HG03460 (cell line): ENCODE data around the gene RANBP17.

ENCODE experiments used
- ATAC-seq: cut with Tn5 transposase; IDR thresholded peaks from one replicate; pipeline ENCODE4 v1.9.1; 2021; ENCODE audit not compliant: unreplicated experiment

RANBP17 gene

DNA sequence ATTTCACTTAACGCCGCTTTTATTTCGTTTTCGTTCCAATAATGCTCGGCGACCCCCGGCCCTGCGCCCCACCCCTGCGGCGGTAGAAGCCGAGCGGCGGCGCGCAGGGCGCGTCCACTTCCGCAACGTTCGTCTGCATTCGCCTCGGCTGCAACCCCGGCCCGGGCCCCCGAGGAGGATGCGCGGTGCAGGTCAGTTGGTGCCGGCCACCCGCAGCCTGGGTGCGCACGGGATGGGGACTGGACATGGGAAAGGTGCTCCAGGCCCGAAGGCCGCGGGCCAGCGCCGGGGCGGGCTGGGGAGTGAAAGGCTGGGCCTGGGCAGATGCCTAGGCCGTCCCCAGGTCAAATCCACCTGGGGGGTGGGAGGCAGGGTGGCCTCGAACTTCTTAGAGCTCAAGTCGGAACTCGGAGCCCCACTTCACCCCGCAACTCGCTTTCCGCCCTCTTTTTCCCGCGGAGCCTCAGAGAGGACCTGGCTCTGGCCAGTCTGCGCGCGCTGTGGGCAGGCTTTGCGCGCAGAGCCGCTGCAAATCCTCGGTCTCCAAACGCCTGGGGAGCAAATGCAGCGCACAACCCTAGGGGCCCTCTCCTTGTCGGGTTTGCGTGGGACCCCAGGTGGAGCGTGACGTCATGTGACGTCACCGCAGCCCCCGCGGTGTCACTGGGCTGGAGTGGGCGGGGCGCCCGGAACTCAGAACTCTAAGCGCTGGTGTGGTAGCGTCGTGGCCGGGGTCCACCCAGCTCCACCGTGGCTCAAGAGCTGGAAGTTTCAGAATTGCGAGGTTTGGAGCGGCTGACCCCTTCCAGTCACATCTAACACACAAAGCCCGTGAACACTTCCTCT is 450.5 kb downstream of the RANBP17 start:
- ATAC-seq = no peak

DNA sequence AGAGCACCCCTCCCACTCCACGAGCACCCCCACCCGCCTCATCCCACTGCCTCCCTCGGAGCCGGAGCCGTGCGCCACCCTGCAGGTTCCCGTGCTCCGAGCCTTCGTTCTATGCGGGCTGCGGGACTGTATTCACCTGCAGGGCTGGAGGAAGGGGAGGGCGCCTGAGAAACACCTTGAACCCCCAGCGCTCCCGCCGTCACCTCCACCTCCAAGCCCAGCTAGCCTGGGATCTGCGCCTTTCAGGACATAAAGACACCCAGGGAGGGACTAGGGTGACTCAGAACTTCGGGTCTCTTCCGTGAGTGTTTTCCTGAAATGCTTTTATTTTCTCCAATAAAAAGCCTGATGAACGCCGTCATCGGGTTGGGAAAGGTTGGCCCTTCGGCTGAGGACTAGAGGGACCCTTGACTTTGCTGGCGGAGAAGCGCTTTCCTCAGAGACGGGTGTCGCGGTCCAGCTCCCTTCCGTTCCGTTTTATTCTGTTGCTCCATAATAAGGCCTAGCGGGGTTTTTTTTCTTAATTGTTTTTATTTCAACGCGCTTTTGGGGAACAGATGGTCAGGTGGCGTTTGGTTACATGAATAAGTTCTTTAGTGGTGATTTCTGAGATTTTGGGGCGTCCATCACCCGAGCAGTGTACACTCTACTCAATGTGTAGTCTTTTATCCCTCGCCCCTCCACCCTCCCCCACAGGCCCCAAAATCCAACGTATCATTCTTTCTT is 451.8 kb downstream of the RANBP17 start:
- ATAC-seq = no peak

- no peak for ATAC-seq
Measured at GRCh38 chr5:171314728-171315385, 453.0 kb downstream of the RANBP17 start.

- no peak for ATAC-seq
Measured at GRCh38 chr5:171315386-171315891, 453.6 kb downstream of the RANBP17 start.

DNA sequence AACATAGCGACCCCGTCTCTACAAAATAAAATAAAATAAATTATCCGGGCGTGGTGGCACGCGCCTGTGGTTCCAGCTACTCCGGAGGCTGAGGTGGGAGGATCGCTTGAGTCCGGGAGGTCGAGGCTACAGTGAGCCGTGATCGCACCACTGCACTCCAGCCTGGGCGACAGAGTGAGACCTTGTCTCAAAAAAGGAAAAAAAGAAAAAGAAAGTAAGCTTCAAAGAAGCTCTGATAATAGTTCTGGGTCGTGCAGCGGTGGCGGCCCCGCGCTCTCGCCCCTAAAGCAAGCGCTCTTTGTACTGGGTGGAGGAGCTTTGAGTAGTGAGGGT is 454.1 kb downstream of the RANBP17 start:
- no peak for ATAC-seq

DNA sequence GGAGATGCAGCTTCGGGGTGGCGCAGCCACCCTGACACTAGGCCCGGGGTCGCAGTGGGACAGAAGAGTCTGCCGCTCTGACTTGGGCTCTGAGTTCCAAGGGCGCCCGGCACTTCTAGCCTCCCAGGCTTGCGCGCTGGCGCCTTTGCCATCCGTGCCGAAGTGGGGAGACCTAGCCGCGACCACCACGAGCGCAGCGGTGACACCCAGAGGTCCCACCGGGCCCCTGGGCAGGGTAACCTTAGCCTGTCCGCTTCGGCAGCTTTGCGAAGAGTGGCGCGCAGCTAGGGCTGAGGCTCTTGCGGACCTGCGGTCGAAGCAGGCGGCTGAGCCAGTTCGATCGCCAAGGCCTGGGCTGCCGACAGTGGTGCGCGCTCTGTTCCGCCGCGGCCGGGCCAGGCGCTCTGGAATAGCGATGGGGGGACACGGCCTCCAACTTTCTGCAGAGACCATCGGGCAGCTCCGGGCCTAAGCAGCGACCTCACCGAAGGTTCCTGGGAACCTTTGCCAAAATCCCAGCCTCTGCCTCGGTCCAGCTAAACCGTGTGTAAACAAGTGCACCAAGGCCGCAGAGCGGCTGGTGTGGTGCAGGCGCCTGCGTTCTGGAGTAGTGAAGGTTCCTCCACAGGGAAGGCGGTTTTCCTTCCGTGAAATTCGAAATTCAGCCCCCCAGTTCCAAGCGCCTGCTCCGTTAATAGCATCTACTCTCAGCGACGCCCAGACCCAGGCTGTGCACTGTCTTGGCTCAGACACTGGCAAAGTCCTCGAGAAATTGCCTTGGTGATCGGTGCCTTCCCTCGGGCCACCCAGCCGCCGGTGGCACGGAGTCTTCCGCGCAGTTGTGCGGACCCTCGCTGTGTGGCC is 454.7 kb downstream of the RANBP17 start:
- ATAC-seq = no peak

- ATAC-seq = no peak
Measured at GRCh38 chr5:171317230-171317629, 455.4 kb downstream of the RANBP17 start.

GRCh38 chr5:171318026-171318425 is 456.2 kb downstream of the RANBP17 start:
- ATAC-seq = no peak

- ATAC-seq = no peak
Measured at GRCh38 chr5:171321447-171321846, 459.6 kb downstream of the RANBP17 start.

GRCh38 chr5:171322527-171322926 is 460.7 kb downstream of the RANBP17 start:
- ATAC-seq = no peak

DNA sequence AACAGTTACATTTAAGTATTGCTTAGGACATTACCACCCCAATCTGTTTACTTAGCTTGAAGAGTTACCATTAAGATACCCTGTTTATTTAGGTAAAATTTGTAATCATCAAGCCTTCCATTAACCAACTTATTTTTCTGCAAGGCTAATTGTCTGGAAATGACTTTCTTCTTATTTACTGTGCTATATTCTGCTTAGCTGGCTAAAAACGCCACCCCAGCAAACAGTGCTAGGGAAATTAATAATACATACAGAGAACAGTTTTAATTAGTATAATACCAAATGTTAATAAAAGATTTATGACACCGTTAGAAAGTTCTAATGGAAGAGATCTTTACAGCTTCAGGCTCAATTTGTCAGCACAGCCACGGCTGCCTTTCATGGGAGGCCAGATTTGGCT is 461.2 kb downstream of the RANBP17 start:
- ATAC-seq = no peak

- ATAC-seq = no peak
Measured at GRCh38 chr5:171323806-171324632, 462.2 kb downstream of the RANBP17 start.

- no peak for ATAC-seq
Measured at GRCh38 chr5:171330021-171330420, 468.2 kb downstream of the RANBP17 start.

DNA sequence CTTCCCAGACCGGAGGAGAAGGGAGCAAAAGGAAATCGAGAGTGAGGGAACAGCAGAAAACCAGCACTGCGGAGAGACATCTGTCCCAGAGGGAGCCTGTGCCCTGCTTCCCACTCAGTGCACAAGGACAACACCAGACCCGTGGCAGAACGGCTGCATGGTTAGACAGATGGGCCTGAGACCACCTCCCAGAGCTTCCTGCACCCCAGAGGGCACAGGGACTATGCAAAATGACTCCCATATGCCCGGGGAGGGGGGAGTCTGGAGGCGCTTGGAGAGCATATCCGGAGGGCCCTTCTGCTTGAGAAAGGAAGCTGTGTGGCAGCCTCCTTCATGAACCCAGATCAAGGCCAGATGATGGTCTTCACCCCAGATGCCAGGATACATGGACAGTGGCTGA is 473.8 kb downstream of the RANBP17 start:
- no peak for ATAC-seq

DNA sequence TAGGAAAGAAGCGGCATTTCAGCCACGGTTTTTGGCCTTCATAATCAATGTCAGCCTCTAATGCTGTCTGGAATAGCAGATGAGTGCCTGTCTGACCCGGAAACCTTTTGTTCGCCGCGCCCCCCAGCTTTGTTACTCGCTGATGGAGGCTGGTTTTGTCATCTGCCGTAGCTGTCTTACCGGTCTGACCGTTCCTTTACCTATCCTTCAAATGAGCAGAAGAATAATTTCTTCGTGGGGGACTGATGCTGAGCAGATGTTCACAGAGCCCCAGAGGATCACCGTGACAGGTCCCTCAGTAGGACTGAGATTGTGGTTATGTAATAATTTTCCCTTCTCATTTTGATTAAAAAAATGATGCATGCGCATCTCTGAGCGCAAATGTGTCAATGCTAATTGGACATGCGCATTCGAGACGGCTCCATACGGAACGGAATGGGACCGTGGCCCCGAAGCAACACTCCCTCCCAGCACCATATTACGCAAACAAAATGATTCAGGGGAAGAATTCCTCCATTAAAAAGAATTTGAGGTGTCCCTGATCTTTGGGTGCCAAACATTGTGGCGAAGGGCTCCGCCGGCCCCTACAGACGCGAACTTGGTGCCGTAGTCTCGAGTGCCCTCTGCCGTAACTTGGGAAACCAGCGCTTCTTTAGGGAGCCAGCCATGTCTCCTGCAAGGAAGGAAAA is 474.8 kb downstream of the RANBP17 start:
- no peak for ATAC-seq

GRCh38 chr5:171337210-171337569 is 475.4 kb downstream of the RANBP17 start:
- no peak for ATAC-seq

DNA sequence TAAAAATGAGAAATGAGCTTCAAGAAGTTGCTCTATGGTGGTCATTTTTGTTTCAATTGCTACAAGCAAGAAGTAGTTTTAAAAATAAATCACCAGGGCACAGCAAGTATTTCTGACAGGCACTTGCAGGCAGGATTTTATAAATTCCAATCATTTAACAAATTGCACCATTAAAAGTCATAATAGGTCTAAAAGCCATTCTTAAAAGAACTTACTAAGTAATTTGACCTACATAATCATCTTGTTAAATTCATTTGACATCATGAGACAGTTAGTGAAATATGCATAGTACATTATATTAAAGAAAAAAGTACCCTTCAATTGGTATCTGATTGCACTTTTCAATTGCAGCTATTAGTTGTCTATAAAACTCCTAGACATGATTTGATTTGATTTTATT is 478.2 kb downstream of the RANBP17 start:
- ATAC-seq = no peak

- no peak for ATAC-seq
Measured at GRCh38 chr5:171340491-171340890, 478.7 kb downstream of the RANBP17 start.

DNA sequence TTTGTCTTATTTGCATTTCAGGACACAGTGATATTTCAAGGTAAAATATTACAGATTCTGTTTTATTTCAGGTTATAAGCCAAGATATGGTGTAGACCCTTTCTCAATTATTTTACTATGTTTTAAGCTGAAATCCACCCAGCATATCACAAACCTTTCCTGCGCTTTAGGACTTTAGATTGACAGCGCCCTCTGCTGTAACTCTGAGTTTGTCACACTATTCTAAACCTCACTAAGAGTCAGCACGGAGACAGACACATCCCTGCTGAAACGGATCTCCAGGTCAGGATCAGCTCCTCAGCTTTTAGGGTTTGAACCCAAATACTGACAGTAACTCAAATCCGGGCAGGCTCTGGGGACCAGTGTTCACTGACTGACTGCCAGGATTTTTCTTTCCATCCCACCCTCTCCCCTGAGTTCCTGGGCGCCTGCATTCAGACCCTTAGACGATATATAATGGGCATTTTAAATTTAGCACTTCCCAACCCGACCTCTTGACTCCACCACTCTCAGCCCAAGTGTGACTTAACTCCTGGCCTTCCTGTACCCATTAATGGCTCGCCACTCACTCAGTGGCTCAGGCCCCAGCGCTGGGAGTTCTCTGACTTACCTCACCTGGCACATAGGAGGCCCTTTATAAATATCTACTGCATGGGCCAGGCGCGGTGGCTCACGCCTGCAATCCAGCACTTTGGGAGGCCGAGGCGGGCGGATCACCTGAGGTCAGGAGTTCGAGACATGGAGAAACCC is 480.7 kb downstream of the RANBP17 start:
- ATAC-seq = no peak
